Measurements from ENCODE around the gene MGA. TPM values are rescaled to one million over a fixed set of nuclear protein-coding genes. Genes with fewer than 3 reads are reported as not detected.

The MGA gene
- polyA plus RNA-seq, 3 donors: 2.9 to 5.3 (median 3.4) TPM

- H3K27ac ChIP-seq (ENCODE audit: low read depth, low read length): no peak overlapping the region
- WGBS, 3 donors: 37 to 81% (median 37%) methylated on average over 3 of the region's 3 CpGs
Observed at GRCh38 chr15:41653760-41654159, 6.4 kb upstream of the MGA start.

- 94 to 95% (median 95%) methylated on average over 4 of the region's 4 CpGs for WGBS, 3 donors
- no peak overlapping the region for H3K27ac ChIP-seq (ENCODE audit: low read depth, low read length)
Observed at GRCh38 chr15:41655716-41656115, 4.5 kb upstream of the MGA start.

DNA sequence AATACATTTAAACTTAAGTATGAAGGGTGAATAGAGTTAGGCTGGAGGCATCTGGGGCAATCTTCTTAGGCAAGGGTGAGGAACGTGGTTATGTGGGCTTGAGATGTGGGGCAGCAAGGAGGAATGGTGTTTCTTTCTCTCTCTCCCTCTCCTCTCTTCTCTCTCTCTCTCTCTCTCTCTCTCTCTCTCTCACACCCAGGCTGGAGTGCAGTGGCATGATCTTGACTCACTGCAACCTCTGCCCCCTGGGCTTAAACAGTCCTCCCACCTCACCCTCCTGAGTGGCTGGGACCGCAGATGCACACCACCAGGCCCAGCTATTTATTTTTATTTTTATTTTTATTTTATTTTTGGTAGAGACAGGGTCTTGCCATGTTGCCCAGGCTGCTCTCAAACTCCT, 4.0 kb upstream of the MGA start:
- no peak overlapping the region for H3K27ac ChIP-seq (ENCODE audit: low read depth, low read length)
- 70 to 79% (median 74%) methylated on average over 2 of the region's 2 CpGs for WGBS, 3 donors

DNA sequence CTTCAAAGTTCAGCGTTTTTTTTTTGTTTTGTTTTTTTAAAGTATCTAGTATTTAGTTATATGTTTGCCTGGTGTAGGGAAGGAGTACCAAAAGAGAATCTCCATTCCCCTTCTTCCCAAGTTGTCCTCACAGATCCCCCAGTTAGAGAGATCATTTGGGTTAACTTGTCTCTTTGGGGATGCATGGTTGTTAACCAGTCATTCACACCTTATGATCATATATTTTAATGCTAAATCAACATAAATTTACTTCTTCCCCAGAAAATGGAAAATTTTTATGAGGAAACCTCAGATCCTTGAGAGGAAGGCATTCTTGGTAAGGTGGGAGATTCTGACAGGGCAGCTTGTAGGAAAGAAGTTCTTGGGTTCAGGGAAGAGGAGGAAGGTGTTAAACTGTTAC, 1.5 kb upstream of the MGA start:
- no peak overlapping the region for H3K27ac ChIP-seq (ENCODE audit: low read depth, low read length)

DNA sequence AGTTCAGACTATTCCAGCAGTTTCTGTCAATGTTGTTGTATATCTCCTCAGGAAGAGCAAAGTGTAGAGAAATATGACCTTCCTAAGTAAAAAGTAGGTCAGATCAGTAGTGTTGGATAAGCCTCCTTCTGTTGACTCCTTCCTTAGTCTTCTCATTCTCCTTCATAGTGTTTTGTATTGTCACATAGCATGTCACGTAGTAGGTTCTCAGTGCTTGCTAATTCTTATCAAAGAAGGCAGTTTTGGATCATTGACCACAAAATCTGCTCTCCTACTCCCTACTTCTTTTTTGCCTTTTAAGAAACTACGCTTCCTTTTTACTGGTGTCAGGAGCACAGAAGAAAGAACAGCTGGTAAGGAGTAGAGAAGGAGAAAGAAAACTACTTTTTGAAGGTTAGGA, 1.0 kb upstream of the MGA start:
- 75 to 96% (median 83%) methylated on average over 2 of the region's 2 CpGs for WGBS, 3 donors

More for the DNA sequence above, 1.5 kb upstream of the MGA start:
- WGBS, 3 donors: 63 to 88% (median 65%) methylated on average over 1 of the region's 1 CpG

DNA sequence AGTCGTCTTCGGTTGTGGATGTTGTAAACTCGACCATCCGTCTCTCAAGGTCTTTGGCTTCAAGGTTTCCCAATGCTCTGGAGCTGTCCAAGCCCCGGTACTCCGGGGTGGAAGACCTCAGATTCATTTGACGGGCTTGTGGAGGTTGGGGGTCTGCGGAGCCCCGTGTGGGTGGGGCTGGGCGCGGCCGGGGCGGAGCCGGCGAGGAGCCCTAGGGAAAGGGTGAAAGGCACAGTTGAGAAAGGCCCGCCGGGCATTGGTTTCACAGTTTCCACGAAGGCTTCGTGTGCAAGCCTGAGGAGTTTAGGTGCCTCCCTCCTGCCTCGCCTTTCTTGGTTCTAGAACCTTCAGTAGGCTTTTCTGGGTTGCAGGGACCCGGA, 360 bp upstream of the MGA start:
- no peak overlapping the region for H3K27ac ChIP-seq (ENCODE audit: low read depth, low read length)
- 6 to 10% (median 9%) methylated on average over 20 to 21 of the region's 21 CpGs for WGBS, 3 donors

More for the DNA sequence above, 1.0 kb upstream of the MGA start:
- no peak overlapping the region for H3K27ac ChIP-seq (ENCODE audit: low read depth, low read length)

- 1 to 3% (median 2%) methylated on average over 9 of the region's 9 CpGs for WGBS, 3 donors
- H3K27ac ChIP-seq (ENCODE audit: low read depth, low read length): no peak overlapping the region
Observed at GRCh38 chr15:41661078-41661517, 893 bp downstream of the MGA start.

DNA sequence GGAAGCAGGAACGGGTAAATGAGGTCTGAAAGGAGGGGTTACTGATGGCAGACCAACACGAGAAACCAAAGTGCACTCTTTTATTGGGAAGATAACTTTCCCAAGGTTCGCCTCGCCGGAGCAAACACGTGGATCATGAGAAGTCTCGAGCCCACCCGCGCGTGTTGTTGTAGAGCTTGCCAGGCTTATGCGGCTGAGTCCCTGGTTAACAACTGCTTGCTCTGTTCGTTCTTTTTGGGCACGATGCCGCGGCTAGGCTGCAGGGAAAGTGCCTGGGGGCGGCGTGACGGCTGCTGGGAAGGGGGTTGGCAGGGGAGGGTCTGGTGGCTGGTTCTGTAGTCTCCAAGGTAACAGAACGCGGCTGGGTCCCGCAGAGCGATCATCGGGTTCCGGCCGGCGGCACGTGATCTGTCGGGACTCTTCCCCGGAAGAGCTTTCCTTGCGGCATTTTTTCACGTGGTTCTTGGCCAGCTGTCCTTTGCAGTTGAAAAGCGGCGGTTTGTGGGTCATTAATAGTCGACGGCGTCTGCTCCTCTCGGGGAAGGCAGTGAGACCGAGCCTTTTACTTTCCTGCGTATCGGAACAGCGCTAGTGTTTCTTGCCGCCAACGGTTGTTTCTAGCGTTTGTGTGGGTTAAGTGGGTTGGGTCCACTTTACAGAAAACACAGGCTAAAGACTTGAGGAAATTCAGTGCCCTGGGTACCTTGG, 1.5 kb downstream of the MGA start:
- WGBS, 3 donors: 0 to 1% (median 1%) methylated on average over 44 of the region's 44 CpGs
- no peak overlapping the region for H3K27ac ChIP-seq (ENCODE audit: low read depth, low read length)

DNA sequence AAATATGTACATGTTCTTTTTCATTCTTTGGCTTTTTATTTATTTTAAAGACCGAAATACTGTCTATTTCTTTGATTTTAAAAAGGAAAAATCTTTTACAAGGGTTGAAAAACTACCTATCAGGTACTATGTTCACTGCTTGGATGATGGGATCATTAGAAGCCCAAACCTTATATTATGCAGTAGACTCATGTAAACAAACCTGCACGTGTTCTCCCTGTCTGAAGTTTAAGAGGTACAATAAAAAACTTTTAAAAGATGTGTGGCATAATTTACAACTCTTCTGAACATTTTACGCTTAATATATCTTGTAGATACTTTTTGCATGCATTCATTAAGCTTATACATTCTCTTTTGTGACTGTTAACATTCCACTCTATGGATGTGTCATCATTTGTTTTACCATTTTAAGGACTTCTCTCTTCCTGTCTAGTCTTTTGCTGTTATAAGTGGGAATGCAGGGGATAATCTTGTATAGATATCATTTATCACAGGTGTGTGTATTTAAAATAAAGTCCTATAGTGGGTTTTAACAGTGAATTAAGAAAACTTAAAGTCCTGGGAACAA, 6.2 kb downstream of the MGA start:
- 57 to 88% (median 81%) methylated on average over 3 of the region's 3 CpGs for whole genome bisulfite sequencing, 3 donors
- no peak overlapping the region for H3K27ac ChIP-seq (ENCODE audit: low read depth, low read length)

GRCh38 chr15:41669701-41670100, 9.5 kb downstream of the MGA start:
- H3K27ac ChIP-seq (ENCODE audit: low read depth, low read length): no peak overlapping the region
- 74 to 82% (median 74%) methylated on average over 3 of the region's 3 CpGs for WGBS, 3 donors

GRCh38 chr15:41671656-41672648, 11.7 kb downstream of the MGA start:
- WGBS, 3 donors: 68 to 75% (median 73%) methylated on average over 7 of the region's 7 CpGs
- H3K27ac ChIP-seq (ENCODE audit: low read depth, low read length): no peak overlapping the region

- 89 to 95% (median 92%) methylated on average over 4 of the region's 4 CpGs for WGBS, 3 donors
- H3K27ac ChIP-seq (ENCODE audit: low read depth, low read length): no peak overlapping the region
Observed at GRCh38 chr15:41675337-41675736, 15.1 kb downstream of the MGA start.

- WGBS, 3 donors: 98 to 99% (median 99%) methylated on average over 4 of the region's 4 CpGs
- no peak overlapping the region for H3K27ac ChIP-seq (ENCODE audit: low read depth, low read length)
Observed at GRCh38 chr15:41678742-41679141, 18.5 kb downstream of the MGA start.

DNA sequence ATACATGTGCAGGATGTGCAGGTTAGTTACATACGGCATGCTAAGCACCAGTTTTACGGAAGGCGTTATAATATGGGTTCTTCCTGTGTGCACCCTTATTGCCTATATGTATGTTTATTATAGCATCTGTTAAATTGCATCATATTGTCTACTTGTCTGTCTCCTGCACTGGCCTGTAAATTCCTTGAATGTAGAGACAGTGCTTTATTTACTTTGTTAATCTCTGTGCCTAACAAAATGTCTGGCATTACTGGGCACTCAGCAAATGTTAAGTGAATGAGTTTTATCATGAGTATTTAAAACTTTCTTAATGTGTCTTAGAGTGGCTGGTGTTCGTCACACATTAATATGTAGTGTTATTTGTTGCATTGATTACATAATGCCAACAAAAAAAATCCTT, 23.8 kb downstream of the MGA start:
- H3K27ac ChIP-seq (ENCODE audit: low read depth, low read length): no peak overlapping the region
- 89 to 97% (median 92%) methylated on average over 4 of the region's 4 CpGs for WGBS, 3 donors

GRCh38 chr15:41688671-41689070, 28.5 kb downstream of the MGA start:
- no peak overlapping the region for H3K27ac ChIP-seq (ENCODE audit: low read depth, low read length)
- WGBS, 3 donors: 76 to 78% (median 76%) methylated on average over 2 of the region's 2 CpGs

DNA sequence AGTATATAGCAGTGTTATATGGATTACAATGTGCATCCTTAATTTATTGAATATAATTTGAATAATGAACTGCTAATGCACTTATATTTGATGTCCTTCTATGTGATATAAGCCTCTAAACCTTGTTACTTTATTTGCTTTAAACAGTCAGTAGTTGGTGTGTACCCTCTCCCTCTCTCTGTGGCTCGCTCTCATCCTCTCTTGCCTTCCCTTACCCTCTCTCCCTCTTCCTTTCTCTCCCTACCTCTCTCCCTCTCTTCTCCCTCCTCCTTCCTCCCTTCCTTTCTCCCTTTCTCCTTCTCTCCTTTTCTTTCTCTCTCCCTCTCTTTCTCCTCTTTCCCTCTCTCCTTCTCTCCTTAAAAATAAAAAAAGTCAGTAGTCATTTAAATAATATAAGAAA, 28.9 kb downstream of the MGA start:
- WGBS, 3 donors: 93 to 95% (median 94%) methylated on average over 1 of the region's 1 CpG
- no peak overlapping the region for H3K27ac ChIP-seq (ENCODE audit: low read depth, low read length)

DNA sequence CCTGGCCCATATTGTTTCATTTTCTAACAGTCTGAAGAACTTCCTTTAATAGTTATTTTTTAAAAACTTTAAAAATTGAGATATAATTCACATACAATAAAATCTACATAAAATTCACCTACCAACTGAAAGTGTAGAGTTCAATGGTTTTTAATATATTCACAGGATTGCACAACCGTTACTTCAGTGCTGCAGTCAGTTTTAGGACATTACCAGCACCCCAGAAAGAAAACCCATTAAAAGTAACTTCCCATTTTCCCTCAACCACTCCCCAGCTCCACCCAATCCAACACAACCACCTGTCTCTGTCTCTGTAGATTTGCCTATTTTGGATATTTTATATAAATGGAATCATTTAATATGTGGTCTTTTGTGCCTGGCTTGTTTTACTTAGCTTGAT, 29.6 kb downstream of the MGA start:
- 65 to 97% (median 71%) methylated on average over 1 of the region's 1 CpG for WGBS, 3 donors
- H3K27ac ChIP-seq (ENCODE audit: low read depth, low read length): no peak overlapping the region

- H3K27ac ChIP-seq (ENCODE audit: low read depth, low read length): no peak overlapping the region
- WGBS, 3 donors: 36 to 75% (median 54%) methylated on average over 1 of the region's 1 CpG
Observed at GRCh38 chr15:41690636-41691035, 30.4 kb downstream of the MGA start.

DNA sequence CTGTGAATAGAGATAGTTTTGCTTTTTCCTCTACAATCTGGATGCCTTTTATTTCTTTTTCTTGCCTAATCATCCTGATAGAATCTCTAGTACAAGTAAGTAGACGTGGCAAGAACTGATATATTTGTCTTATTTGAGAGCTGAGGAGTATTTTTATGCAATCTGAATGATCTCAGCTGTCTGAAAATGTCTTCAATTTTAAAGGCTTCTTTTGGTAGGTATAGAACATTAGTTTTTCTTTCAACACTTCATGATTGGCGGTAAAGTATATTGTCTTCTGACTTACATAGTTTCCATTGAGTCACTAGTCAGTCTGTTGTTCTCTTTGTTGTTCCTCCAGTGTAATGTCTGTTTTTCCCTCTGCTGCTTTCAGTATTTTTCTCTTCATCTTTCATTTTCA, 31.3 kb downstream of the MGA start:
- no peak overlapping the region for H3K27ac ChIP-seq (ENCODE audit: low read depth, low read length)
- 67 to 79% (median 77%) methylated on average over 2 of the region's 2 CpGs for WGBS, 3 donors
